HUES6 (cell line): ENCODE data around the gene LARGE1.
A peak's percentile ranks its signal among the peaks of the same experiment; 100 is the strongest.

Source experiments
- H3K27ac ChIP-seq: 2 replicates; pipeline ENCODE4 v1.7.0; 2013; ENCODE audit warnings: low read depth, mild to moderate bottlenecking, low read length, inconsistent platforms
- H3K27me3 ChIP-seq: 2 replicates; pipeline ENCODE4 v1.6.1; 2013; ENCODE audit warnings: low read length; ENCODE audit not compliant: control insufficient read depth, insufficient read depth
- H3K36me3 ChIP-seq: 2 replicates; pipeline ENCODE4 v1.6.1; 2013; ENCODE audit warnings: low read length; ENCODE audit not compliant: control insufficient read depth, insufficient read depth
- H3K4me1 ChIP-seq: 2 replicates; pipeline ENCODE4 v1.6.1; 2013; ENCODE audit warnings: low read length; ENCODE audit not compliant: control insufficient read depth, insufficient read depth
- H3K4me3 ChIP-seq: 2 replicates; pipeline ENCODE4 v1.5.1; 2013; ENCODE audit warnings: low read depth, low read length
- H3K9ac ChIP-seq: one replicate; pipeline ENCODE4 v1.6.1; 2013; ENCODE audit warnings: mild to moderate bottlenecking, low read length
- H3K9me3 ChIP-seq: 2 replicates; pipeline ENCODE4 v1.6.1; 2013; ENCODE audit warnings: low read depth, low read length; ENCODE audit not compliant: control insufficient read depth, insufficient read depth

LARGE1 gene

DNA sequence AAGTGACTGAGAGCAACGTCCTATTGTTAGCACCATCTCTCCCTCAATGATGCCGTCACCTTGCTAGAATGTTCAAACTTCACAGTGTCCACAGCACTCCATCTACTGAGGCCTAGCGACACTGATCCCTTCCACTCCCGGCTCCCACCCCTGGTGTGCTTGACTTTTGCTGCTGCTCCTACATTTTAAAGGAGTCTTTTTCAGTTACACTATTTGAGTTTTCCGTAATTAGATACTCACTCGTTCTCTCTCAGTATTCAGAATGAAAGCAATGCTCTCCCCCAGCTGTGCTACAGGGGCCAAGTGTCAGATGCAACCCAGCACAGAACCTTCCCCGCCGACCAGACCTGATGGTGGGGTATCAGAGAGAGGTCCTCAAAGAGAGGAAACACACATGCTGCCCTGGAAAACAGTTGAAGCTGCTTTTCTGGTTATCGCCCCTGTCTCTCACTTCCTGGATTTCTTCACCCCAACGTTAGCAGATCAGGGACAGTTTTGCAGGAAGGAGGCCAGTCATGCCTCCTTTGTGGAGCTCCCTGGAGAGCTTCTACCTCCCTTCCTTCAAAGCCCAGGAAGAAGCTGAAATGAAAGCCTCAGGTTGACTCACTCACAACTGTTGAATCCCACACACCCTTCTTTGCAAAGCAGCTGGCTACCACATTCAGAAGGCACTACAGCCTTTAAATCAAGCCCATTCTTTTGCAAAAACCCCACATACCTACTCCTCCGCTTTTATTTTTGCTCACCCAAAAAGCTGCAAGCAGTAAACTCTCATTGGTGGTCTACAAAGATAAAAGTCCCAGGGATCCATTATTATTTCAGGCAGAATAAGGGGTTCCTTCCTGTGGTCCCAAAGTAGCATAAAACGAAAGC lies 23.5 kb downstream of the LARGE1 start:
- Histone ChIP-seq H3K27ac (peak overlapping the region; percentile 83), H3K27me3 (no peaks in the 10 kb centered on the region), H3K36me3 (no peaks in the 10 kb centered on the region), H3K4me3 (peak overlapping the region; percentile 7), H3K9ac (peak overlapping the region; percentile 48), H3K9me3 (peaks cover 8% of the 10 kb centered on the region), H3K4me1 (peaks cover 88% of the 10 kb centered on the region)

DNA sequence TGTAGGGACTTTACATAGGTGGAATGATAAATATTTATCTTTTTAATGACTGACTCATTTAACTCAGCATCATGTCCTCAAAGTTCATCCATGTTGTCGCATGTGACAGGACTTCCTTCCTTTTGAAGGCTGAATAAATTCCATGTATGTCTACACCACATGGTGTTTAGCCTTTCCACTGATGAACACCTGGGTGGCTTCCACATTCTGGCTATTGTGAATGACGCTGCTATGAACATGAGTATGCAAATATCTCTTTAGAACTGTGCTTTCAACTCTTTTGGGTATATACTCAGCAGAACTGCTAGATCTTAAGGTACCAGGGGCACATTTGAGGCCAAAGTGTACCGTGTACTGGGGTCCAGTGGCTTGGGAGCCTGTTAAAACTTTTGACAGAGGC lies 24.1 kb downstream of the LARGE1 start:
- H3K27me3 ChIP-seq: no peaks in the 10 kb centered on the region
- H3K9ac ChIP-seq: peak overlapping the region; percentile 24
- peak overlapping the region; percentile 83; the same call in 1 of the 2 replicates for H3K27ac ChIP-seq
- peak overlapping the region; percentile 7; the same call in 1 of the 2 replicates for H3K4me3 ChIP-seq
- H3K9me3 ChIP-seq: peaks cover 8% of the 10 kb centered on the region
- H3K36me3 ChIP-seq: no peaks in the 10 kb centered on the region
- peaks cover 88% of the 10 kb centered on the region for H3K4me1 ChIP-seq

- Histone ChIP-seq H3K9me3 (peaks cover 8% of the 10 kb centered on the region), H3K4me3 (no peak overlapping the region), H3K27me3 (no peaks in the 10 kb centered on the region), H3K9ac (no peak overlapping the region), H3K27ac (no peak overlapping the region), H3K4me1 (peaks cover 88% of the 10 kb centered on the region), H3K36me3 (no peaks in the 10 kb centered on the region)
Measured at GRCh38 chr22:33895444-33895843, 24.8 kb downstream of the LARGE1 start.

DNA sequence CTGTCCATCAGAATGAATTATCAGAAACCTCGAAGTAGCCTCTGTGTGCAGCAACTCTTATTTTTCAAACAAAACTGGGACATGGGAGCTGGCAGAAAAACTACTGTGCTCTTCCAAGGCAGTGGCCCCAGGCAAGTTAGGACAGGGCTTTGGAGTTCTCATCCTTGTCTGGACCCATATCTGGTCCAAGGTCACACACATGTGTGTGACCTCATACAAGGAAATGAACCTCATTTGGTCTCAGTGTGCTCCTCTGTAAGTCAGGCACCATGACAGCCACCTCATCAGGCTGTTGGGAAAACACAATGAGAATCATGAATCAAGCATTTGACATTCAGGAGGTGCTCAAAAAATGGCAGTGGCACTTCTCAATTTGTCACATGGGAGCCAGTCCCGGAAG lies 25.8 kb downstream of the LARGE1 start:
- peaks cover 81% of the 10 kb centered on the region for H3K4me1 ChIP-seq
- peaks cover 8% of the 10 kb centered on the region for H3K9me3 ChIP-seq
- no peak overlapping the region for H3K27ac ChIP-seq
- no peaks in the 10 kb centered on the region for H3K36me3 ChIP-seq
- H3K4me3 ChIP-seq: no peak overlapping the region
- H3K9ac ChIP-seq: no peak overlapping the region
- H3K27me3 ChIP-seq: no peaks in the 10 kb centered on the region

GRCh38 chr22:33894036-33894435 lies 26.2 kb downstream of the LARGE1 start:
- no peak overlapping the region for H3K4me3 ChIP-seq
- H3K27ac ChIP-seq: no peak overlapping the region
- H3K36me3 ChIP-seq: no peaks in the 10 kb centered on the region
- H3K9ac ChIP-seq: no peak overlapping the region
- peaks cover 79% of the 10 kb centered on the region for H3K4me1 ChIP-seq
- H3K9me3 ChIP-seq: peaks cover 8% of the 10 kb centered on the region
- no peaks in the 10 kb centered on the region for H3K27me3 ChIP-seq

- Histone ChIP-seq H3K4me3 (no peak overlapping the region), H3K27ac (no peak overlapping the region), H3K9me3 (peaks cover 8% of the 10 kb centered on the region), H3K27me3 (no peaks in the 10 kb centered on the region), H3K36me3 (no peaks in the 10 kb centered on the region), H3K9ac (no peak overlapping the region), H3K4me1 (peaks cover 73% of the 10 kb centered on the region)
Measured at GRCh38 chr22:33893512-33893911, 26.8 kb downstream of the LARGE1 start.

DNA sequence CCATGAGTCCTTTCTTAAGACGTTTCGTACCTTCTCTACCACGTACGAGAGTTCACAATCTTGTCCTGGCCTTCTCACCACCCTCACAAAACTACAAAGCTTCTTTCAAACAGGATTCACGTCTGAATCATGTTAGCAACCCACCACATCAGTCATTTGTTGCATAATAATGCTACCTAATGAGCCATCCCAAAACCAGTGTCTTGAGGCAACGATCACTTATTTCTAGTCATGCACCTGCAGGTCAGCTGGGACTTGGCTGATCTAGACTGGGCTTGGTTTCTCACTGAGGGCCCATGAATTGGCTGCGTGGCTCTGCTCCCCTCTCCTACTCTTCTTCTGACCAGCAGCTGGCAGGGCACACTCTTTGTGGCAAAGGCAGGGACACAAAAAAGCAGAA lies 28.3 kb downstream of the LARGE1 start:
- Histone ChIP-seq H3K9ac (no peak overlapping the region), H3K36me3 (no peaks in the 10 kb centered on the region), H3K27me3 (no peaks in the 10 kb centered on the region), H3K4me1 (peaks cover 60% of the 10 kb centered on the region), H3K27ac (no peak overlapping the region), H3K4me3 (no peak overlapping the region), H3K9me3 (peaks cover 8% of the 10 kb centered on the region)

DNA sequence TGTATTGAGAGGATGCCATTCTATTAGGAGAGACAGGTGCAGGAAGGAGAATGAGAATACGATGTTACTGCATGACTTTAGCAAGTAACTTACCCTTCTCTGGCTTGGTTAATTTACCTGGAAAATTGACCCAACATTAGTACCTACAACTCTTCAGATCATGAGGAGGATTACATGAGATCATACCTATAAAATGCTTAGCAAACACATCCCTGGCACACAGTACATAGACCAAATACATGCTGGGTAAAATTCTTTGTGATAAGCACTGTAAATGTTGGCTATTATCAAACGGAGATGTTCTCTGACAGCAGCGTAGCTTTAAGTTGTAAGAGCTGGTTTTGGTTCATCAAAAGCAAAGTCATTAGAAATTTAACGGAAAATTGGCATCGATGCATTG lies 28.8 kb downstream of the LARGE1 start:
- H3K27me3 ChIP-seq: no peaks in the 10 kb centered on the region
- H3K4me1 ChIP-seq: peaks cover 54% of the 10 kb centered on the region
- H3K9ac ChIP-seq: no peak overlapping the region
- no peaks in the 10 kb centered on the region for H3K36me3 ChIP-seq
- H3K27ac ChIP-seq: no peak overlapping the region
- peaks cover 8% of the 10 kb centered on the region for H3K9me3 ChIP-seq
- H3K4me3 ChIP-seq: no peak overlapping the region

- H3K9me3 ChIP-seq: no peaks in the 10 kb centered on the region
- no peak overlapping the region for H3K9ac ChIP-seq
- no peak overlapping the region for H3K4me3 ChIP-seq
- no peak overlapping the region for H3K27ac ChIP-seq
- peaks cover 47% of the 10 kb centered on the region for H3K4me1 ChIP-seq
- no peaks in the 10 kb centered on the region for H3K27me3 ChIP-seq
- H3K36me3 ChIP-seq: no peaks in the 10 kb centered on the region
Measured at GRCh38 chr22:33889748-33890147, 30.5 kb downstream of the LARGE1 start.

- no peak overlapping the region for H3K27ac ChIP-seq
- no peaks in the 10 kb centered on the region for H3K27me3 ChIP-seq
- H3K4me1 ChIP-seq: peaks cover 48% of the 10 kb centered on the region
- H3K9me3 ChIP-seq: no peaks in the 10 kb centered on the region
- no peak overlapping the region for H3K4me3 ChIP-seq
- no peak overlapping the region for H3K9ac ChIP-seq
- no peaks in the 10 kb centered on the region for H3K36me3 ChIP-seq
Measured at GRCh38 chr22:33888821-33889220, 31.5 kb downstream of the LARGE1 start.

- no peak overlapping the region for H3K9ac ChIP-seq
Measured at GRCh38 chr22:33887173-33887572, 33.1 kb downstream of the LARGE1 start.

More at GRCh38 chr22:33887173-33887572, 33.1 kb downstream of the LARGE1 start:
- no peak overlapping the region for H3K27ac ChIP-seq
- no peaks in the 10 kb centered on the region for H3K36me3 ChIP-seq
- H3K27me3 ChIP-seq: no peaks in the 10 kb centered on the region
- no peak overlapping the region for H3K4me3 ChIP-seq
- H3K4me1 ChIP-seq: peaks cover 49% of the 10 kb centered on the region
- no peaks in the 10 kb centered on the region for H3K9me3 ChIP-seq
